PC-3 (cell line): ENCODE measurements around the gene SLC7A5. TPM values are rescaled to one million over a fixed set of nuclear protein-coding genes. Genes with fewer than 3 reads are reported as not detected.
"Not testable (repeated sequence)": the region's sequence is repeated elsewhere in the genome, so short reads cannot be mapped to it uniquely, and the experiment has no call there.

Experiments
- ATAC-seq: fragments of 200-7000 bp; cut with Tn5 transposase; 2 replicates; pipeline ENCODE4 v1.9.1; 2020; ENCODE audit warnings: mild to moderate bottlenecking, moderate library complexity
- BruUV-seq: library from RNA; stranded (reverse); fragments of 400-500 nt; replicated peaks from 2 replicates; lab custom pipeline; 2021; lab: Mats Ljungman, UMichigan
- CTCF ChIA-PET: fragments of 300-600 bp; sonication (Branson Sonifier 250); formaldehyde crosslinking; loops from one replicate; lab custom pipeline; 2022; ENCODE audit warnings: antibody characterized with exemption; lab: Charles Lee
- POLR2A ChIA-PET: fragments of 300-600 bp; sonication (Branson Sonifier 250); formaldehyde crosslinking; loops from one replicate; lab custom pipeline; 2022; ENCODE audit warnings: antibody characterized with exemption; ENCODE audit not compliant: unreplicated experiment; lab: Charles Lee
- DNase-seq: peaks from one replicate; pipeline ENCODE4 v3.0.0-alpha.2; 2015
- H2AFZ ChIP-seq: fragments of 300-600 bp; sonication (generic); 2 replicates; pipeline ENCODE4 v1.6.0; 2016; ENCODE audit warnings: antibody characterized with exemption, low read length
- H3F3A ChIP-seq: fragments of 300-600 bp; sonication (generic); one replicate; pipeline ENCODE4 v1.6.0; 2017; ENCODE audit warnings: antibody characterized with exemption, low read length, control low read depth, mild to moderate bottlenecking; ENCODE audit not compliant: unreplicated experiment
- H3K27ac ChIP-seq: fragments of 300-600 bp; sonication (generic); 2 replicates; pipeline ENCODE4 v1.5.1; 2016; ENCODE audit warnings: mild to moderate bottlenecking, low read length
- H3K27me3 ChIP-seq: fragments of 300-600 bp; sonication (generic); 2 replicates; pipeline ENCODE4 v1.6.1; 2016; ENCODE audit warnings: low read length, mixed read lengths
- H3K36me3 ChIP-seq: fragments of 300-600 bp; sonication (generic); 2 replicates; pipeline ENCODE4 v1.6.1; 2016; ENCODE audit warnings: low read depth, mixed run types, low read length, mixed read lengths
- H3K4me1 ChIP-seq: fragments of 300-600 bp; sonication (generic); 2 replicates; pipeline ENCODE4 v1.5.1; 2016; ENCODE audit warnings: low read length; ENCODE audit not compliant: insufficient read depth
- H3K4me2 ChIP-seq: fragments of 300-600 bp; sonication (generic); 2 replicates; pipeline ENCODE4 v1.6.0; 2016; ENCODE audit warnings: low read length
- H3K4me3 ChIP-seq: fragments of 300-600 bp; sonication (generic); 2 replicates; pipeline ENCODE4 v1.5.1; 2016; ENCODE audit warnings: mild to moderate bottlenecking, low read length, mixed read lengths
- H3K79me2 ChIP-seq: fragments of 300-600 bp; sonication (generic); 2 replicates; pipeline ENCODE4 v1.6.1; 2017; ENCODE audit warnings: low read length, mixed read lengths
- H3K9ac ChIP-seq: fragments of 300-600 bp; sonication (generic); 2 replicates; pipeline ENCODE4 v1.6.0; 2016; ENCODE audit warnings: mild to moderate bottlenecking, low read length
- H3K9me2 ChIP-seq: fragments of 300-600 bp; sonication (generic); replicated peaks from 2 replicates; pipeline ENCODE4 v1.6.1; 2016; ENCODE audit warnings: mixed run types, low read length, mixed read lengths
- H3K9me3 ChIP-seq: fragments of 300-600 bp; sonication (generic); 2 replicates; pipeline ENCODE4 v1.6.1; 2016; ENCODE audit warnings: low read length, mixed read lengths
- H4K20me1 ChIP-seq: fragments of 300-600 bp; sonication (generic); 2 replicates; pipeline ENCODE4 v1.6.1; 2016; ENCODE audit warnings: low read length, mixed read lengths
- CTCF ChIP-seq: fragments of 300-600 bp; sonication (generic); conservative IDR thresholded peaks from 2 replicates; pipeline ENCODE4 v1.5.1; 2017; ENCODE audit warnings: antibody characterized with exemption, low read depth, mild to moderate bottlenecking, low read length
- EZH2 ChIP-seq: fragments of 300-600 bp; sonication (generic); IDR thresholded peaks from one replicate; pipeline ENCODE4 v1.6.1; 2017; ENCODE audit warnings: antibody characterized with exemption, mild to moderate bottlenecking, low read length; ENCODE audit not compliant: unreplicated experiment
- EZH2phosphoT487 ChIP-seq: fragments of 300-600 bp; sonication (generic); IDR thresholded peaks from 2 replicates; pipeline ENCODE4 v1.6.1; 2018; ENCODE audit warnings: mild to moderate bottlenecking, antibody characterized with exemption, low read length, borderline replicate concordance
- intact Hi-C: fragments of 100-400 bp; cut with micrococcal nuclease; formaldehyde crosslinking; loops from 2 replicates; pipeline ENCODE4 v1.9.0; 2023
- total RNA-seq: library from RNA; depleted of rRNA; stranded (reverse); fragments of >200 nt; gene quantifications from 2 replicates; pipeline ENCODE4 v1.2.3, GENCODE V29; 2014

SLC7A5 gene
- total RNA-seq, 1 experiment from 2014 or later: 93.2 TPM

GRCh38 chr16:87789437-87790291, 79.6 kb downstream of the SLC7A5 start:
- Histone ChIP-seq H3K4me3 (no peak overlapping the region), H3K27me3 (no peaks in the 10 kb centered on the region), H3K9ac (no peak overlapping the region; the same call in 1 of the 2 replicates), H3K9me2 (no peaks in the 10 kb centered on the region), H3F3A (no peaks in the 10 kb centered on the region), H3K4me1 (peaks cover 17% of the 10 kb centered on the region), H3K36me3 (no peaks in the 10 kb centered on the region), H3K4me2 (peak overlapping the region; percentile 29; the same call in 1 of the 2 replicates), H2AFZ (peak overlapping the region; percentile 66), H3K9me3 (no peaks in the 10 kb centered on the region), H4K20me1 (no peaks in the 10 kb centered on the region), H3K27ac (peak overlapping the region; percentile 76), H3K79me2 (no peaks in the 10 kb centered on the region)
- ATAC-seq (peak; percentile 91), DNase-seq (peak; percentile 86)
- POLR2A ChIA-PET: no interaction called here
- no peak for TF ChIP-seq EZH2
- TF ChIP-seq EZH2phosphoT487: peak; percentile 52; the same call in 1 of the 2 replicates
- TF ChIP-seq CTCF: no peak
- CTCF ChIA-PET: no interaction called here
- intact Hi-C loops: no loop called here
- BruUV-seq: no TSS peak

GRCh38 chr16:87788730-87789436, 80.4 kb downstream of the SLC7A5 start:
- BruUV-seq, intact Hi-C loops, H3K79me2 ChIP-seq, H3K9ac ChIP-seq, H2AFZ ChIP-seq, H3K27ac ChIP-seq, POLR2A ChIA-PET, CTCF ChIA-PET, H3K36me3 ChIP-seq, H3K4me2 ChIP-seq, H4K20me1 ChIP-seq, ATAC-seq, H3K9me2 ChIP-seq, H3K4me3 ChIP-seq, DNase-seq, H3K9me3 ChIP-seq, H3K27me3 ChIP-seq, H3F3A ChIP-seq: not testable (repeated sequence)
- peaks cover 17% of the 10 kb centered on the region for H3K4me1 ChIP-seq

GRCh38 chr16:87787451-87788091, 81.7 kb downstream of the SLC7A5 start:
- H3K27me3 ChIP-seq, H4K20me1 ChIP-seq, H3K9ac ChIP-seq, ATAC-seq, POLR2A ChIA-PET, H3F3A ChIP-seq, H2AFZ ChIP-seq, H3K9me2 ChIP-seq, intact Hi-C loops, DNase-seq, H3K27ac ChIP-seq, H3K79me2 ChIP-seq, H3K4me3 ChIP-seq, BruUV-seq, H3K9me3 ChIP-seq, H3K36me3 ChIP-seq, H3K4me2 ChIP-seq: not testable (repeated sequence)
- CTCF ChIA-PET: interaction anchor here (0.6 kb wide), 1 partner anchor 155 kb away, joined by 4 read pairs; no protein-coding TSS in a partner anchor
- peaks cover 17% of the 10 kb centered on the region for H3K4me1 ChIP-seq
